HepG2 (cell line): ENCODE measurements around the gene RBM23. TPM values are rescaled to one million over a fixed set of nuclear protein-coding genes. Genes with fewer than 3 reads are reported as not detected.

ENCODE experiments used
- CBX2 ChIP-seq, 2 experiments: fragments of 200-600 bp in 1 of 2; sonication (generic); formaldehyde crosslinking in 1 of 2; IDR thresholded peaks; 2 replicates each; pipeline versions ENCODE4 v1.7.0 to v1.8.1; 2018 to 2022; ENCODE audit warnings: low read depth in 2 of 2, low read length in 1 of 2, mild to moderate bottlenecking in 1 of 2, missing genetic modification reagents in 1 of 2
- ELF3 ChIP-seq: IDR thresholded peaks from 2 replicates; pipeline ENCODE4 v1.6.1; 2016; ENCODE audit warnings: missing genetic modification reagents, missing compliant biosample characterization
- FOXC1 ChIP-seq: sonication (generic); formaldehyde crosslinking; IDR thresholded peaks from 2 replicates; pipeline ENCODE4 v1.8.0; 2022; ENCODE audit warnings: mild to moderate bottlenecking, missing genetic modification reagents, borderline replicate concordance
- KMT2A ChIP-seq: sonication (generic); formaldehyde crosslinking; IDR thresholded peaks from 2 replicates; pipeline ENCODE4 v1.4.0; 2020; ENCODE audit warnings: missing genetic modification reagents
- LCORL ChIP-seq, 2 experiments: fragments of 450-650 bp in 1 of 2; sonication (generic) in 1 of 2; formaldehyde crosslinking in 1 of 2; IDR thresholded peaks; 2 replicates each; pipeline versions ENCODE4 v1.5.0 to v1.6.1; 2017 to 2020; ENCODE audit warnings: antibody characterized with exemption in 1 of 2, missing genetic modification reagents in 1 of 2
- MBD4 ChIP-seq: IDR thresholded peaks from 2 replicates; pipeline ENCODE4 v1.6.1; 2012; ENCODE audit warnings: low read length, inconsistent platforms, borderline replicate concordance
- MIER2 ChIP-seq: IDR thresholded peaks from 2 replicates; pipeline ENCODE4 v1.6.1; 2016; ENCODE audit warnings: missing biosample characterization, missing genetic modification reagents
- PITX1 ChIP-seq: sonication (generic); formaldehyde crosslinking; IDR thresholded peaks from 2 replicates; pipeline ENCODE4 v1.5.1; 2020; ENCODE audit warnings: mild to moderate bottlenecking, missing genetic modification reagents
- POLR2AphosphoS2 ChIP-seq: IDR thresholded peaks from 2 replicates; pipeline ENCODE4 v1.6.1; 2011; ENCODE audit warnings: low read depth, low read length, improper control_type of control experiment
- SRF ChIP-seq: IDR thresholded peaks from 2 replicates; pipeline ENCODE4 v1.6.1; 2011; ENCODE audit warnings: mild to moderate bottlenecking, low read depth, low read length, moderate library complexity
- TOE1 ChIP-seq: sonication (generic); formaldehyde crosslinking; IDR thresholded peaks from 2 replicates; pipeline ENCODE4 v1.4.0; 2020; ENCODE audit warnings: mild to moderate bottlenecking, missing genetic modification reagents
- ZNF3 ChIP-seq: IDR thresholded peaks from 2 replicates; pipeline ENCODE4 v1.7.0; 2017; ENCODE audit warnings: inconsistent platforms
- ZNF556 ChIP-seq: sonication (generic); formaldehyde crosslinking; IDR thresholded peaks from 2 replicates; pipeline ENCODE4 v1.4.0; 2020; ENCODE audit warnings: mild to moderate bottlenecking, missing genetic modification reagents, borderline replicate concordance
- ZNF770 ChIP-seq: sonication (generic); formaldehyde crosslinking; IDR thresholded peaks from 2 replicates; pipeline ENCODE4 v1.5.0; 2020; ENCODE audit warnings: mild to moderate bottlenecking, missing genetic modification reagents
- ZNF792 ChIP-seq: IDR thresholded peaks from 2 replicates; pipeline ENCODE4 v1.6.1; 2016
- ZSCAN31 ChIP-seq: sonication (generic); formaldehyde crosslinking; IDR thresholded peaks from 2 replicates; pipeline ENCODE4 v1.5.0; 2020; ENCODE audit warnings: low read depth, mild to moderate bottlenecking, missing genetic modification reagents
- polyA plus RNA-seq, 8 experiments: library from polyadenylated mRNA; depleted of rRNA in 3 of 8; stranded (reverse) in 7 of 8; unstranded in 1 of 8; fragments of >200 nt; fragmentation: Illumina TruSeq in 4 of 8; extraction: Trizol in 4 of 8; gene quantifications; 2 replicates each; pipeline versions ENCODE4 v1.2.1 to v1.2.3, GENCODE V29; 2011 to 2016; ENCODE audit warnings: low read depth in 4 of 8, missing spikeins in 1 of 8, mixed read lengths in 1 of 8; ENCODE audit not compliant: insufficient read depth in 1 of 8
- total RNA-seq, 5 experiments: library from RNA; depleted of rRNA; stranded (reverse); fragments of >200 nt; fragmentation: Illumina TruSeq; extraction: Trizol; gene quantifications; 2 replicates each; pipeline ENCODE4 v1.2.3, GENCODE V29; 2016; ENCODE audit warnings: low read depth in 1 of 5
- TF ChIP-seq, protein P1 (sequence below): sonication (generic); formaldehyde crosslinking; conservative IDR thresholded peaks from 2 replicates; pipeline ENCODE4 v1.5.0; 2020; ENCODE audit warnings: missing genetic modification reagents
- TF ChIP-seq, protein P2 (sequence below): sonication (generic); formaldehyde crosslinking; IDR thresholded peaks from 2 replicates; pipeline ENCODE4 v1.5.1; 2020; ENCODE audit warnings: mild to moderate bottlenecking, moderate library complexity, missing genetic modification reagents
- TF ChIP-seq, protein P3 (sequence below): sonication (generic); formaldehyde crosslinking; IDR thresholded peaks from 2 replicates; pipeline ENCODE4 v1.5.0; 2020; ENCODE audit warnings: mild to moderate bottlenecking, missing genetic modification reagents, borderline replicate concordance

The RBM23 gene
- total and polyA plus RNA-seq, 2 of the 13 experiments (the other 11 are each of a cell fraction or from before 2014, with no cell fraction given), result 1.5 to 2.1 TPM

GRCh38 chr14:22871224-22872032 lies 47.5 kb downstream of the RBM23 start, which contains the start of gene LRP10 (continued):
- no peak for TF ChIP-seq CBX2 (IDR thresholded peaks at IDR 0.05; ENCODE audit: low read depth, low read length)
- peak; percentile 80 for TF ChIP-seq CBX2 (CRISPR knock-in tag; IDR thresholded peaks at IDR 0.05; ENCODE audit: low read depth)
- peak; percentile 93 for TF ChIP-seq PITX1
- peak; percentile 65 for TF ChIP-seq ZNF770 (CRISPR knock-in tag)
- peak; percentile 81; the same call in 1 of the 2 replicates for TF ChIP-seq TOE1
- peak; percentile 38; the same call in 1 of the 2 replicates for TF ChIP-seq LCORL (IDR thresholded peaks at IDR 0.05)
- TF ChIP-seq LCORL (CRISPR knock-in tag; IDR thresholded peaks at IDR 0.05), result peak; percentile 92
- TF ChIP-seq, protein P1, sequence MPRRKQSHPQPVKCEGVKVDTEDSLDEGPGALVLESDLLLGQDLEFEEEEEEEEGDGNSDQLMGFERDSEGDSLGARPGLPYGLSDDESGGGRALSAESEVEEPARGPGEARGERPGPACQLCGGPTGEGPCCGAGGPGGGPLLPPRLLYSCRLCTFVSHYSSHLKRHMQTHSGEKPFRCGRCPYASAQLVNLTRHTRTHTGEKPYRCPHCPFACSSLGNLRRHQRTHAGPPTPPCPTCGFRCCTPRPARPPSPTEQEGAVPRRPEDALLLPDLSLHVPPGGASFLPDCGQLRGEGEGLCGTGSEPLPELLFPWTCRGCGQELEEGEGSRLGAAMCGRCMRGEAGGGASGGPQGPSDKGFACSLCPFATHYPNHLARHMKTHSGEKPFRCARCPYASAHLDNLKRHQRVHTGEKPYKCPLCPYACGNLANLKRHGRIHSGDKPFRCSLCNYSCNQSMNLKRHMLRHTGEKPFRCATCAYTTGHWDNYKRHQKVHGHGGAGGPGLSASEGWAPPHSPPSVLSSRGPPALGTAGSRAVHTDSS, result peak; percentile 80; the same call in 1 of the 2 replicates
- no peak for TF ChIP-seq POLR2AphosphoS2
- TF ChIP-seq, protein P2, sequence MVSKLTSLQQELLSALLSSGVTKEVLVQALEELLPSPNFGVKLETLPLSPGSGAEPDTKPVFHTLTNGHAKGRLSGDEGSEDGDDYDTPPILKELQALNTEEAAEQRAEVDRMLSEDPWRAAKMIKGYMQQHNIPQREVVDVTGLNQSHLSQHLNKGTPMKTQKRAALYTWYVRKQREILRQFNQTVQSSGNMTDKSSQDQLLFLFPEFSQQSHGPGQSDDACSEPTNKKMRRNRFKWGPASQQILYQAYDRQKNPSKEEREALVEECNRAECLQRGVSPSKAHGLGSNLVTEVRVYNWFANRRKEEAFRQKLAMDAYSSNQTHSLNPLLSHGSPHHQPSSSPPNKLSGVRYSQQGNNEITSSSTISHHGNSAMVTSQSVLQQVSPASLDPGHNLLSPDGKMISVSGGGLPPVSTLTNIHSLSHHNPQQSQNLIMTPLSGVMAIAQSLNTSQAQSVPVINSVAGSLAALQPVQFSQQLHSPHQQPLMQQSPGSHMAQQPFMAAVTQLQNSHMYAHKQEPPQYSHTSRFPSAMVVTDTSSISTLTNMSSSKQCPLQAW (CRISPR knock-in tag), result peak; percentile 95
- no peak; the same call in 1 of the 2 replicates for TF ChIP-seq KMT2A (CRISPR knock-in tag)
- peak; percentile 12; the same call in 1 of the 2 replicates for TF ChIP-seq SRF
- no peak for TF ChIP-seq ZSCAN31 (CRISPR knock-in tag)
- TF ChIP-seq MIER2 (CRISPR knock-in tag), result peak; percentile 18
- no peak for TF ChIP-seq MBD4
- TF ChIP-seq ZNF556 (CRISPR knock-in tag), result peak; percentile 97
- TF ChIP-seq ELF3, result peak; percentile 94
- TF ChIP-seq FOXC1, result peak; percentile 91; the same call in 1 of the 2 replicates
- TF ChIP-seq, protein P3, sequence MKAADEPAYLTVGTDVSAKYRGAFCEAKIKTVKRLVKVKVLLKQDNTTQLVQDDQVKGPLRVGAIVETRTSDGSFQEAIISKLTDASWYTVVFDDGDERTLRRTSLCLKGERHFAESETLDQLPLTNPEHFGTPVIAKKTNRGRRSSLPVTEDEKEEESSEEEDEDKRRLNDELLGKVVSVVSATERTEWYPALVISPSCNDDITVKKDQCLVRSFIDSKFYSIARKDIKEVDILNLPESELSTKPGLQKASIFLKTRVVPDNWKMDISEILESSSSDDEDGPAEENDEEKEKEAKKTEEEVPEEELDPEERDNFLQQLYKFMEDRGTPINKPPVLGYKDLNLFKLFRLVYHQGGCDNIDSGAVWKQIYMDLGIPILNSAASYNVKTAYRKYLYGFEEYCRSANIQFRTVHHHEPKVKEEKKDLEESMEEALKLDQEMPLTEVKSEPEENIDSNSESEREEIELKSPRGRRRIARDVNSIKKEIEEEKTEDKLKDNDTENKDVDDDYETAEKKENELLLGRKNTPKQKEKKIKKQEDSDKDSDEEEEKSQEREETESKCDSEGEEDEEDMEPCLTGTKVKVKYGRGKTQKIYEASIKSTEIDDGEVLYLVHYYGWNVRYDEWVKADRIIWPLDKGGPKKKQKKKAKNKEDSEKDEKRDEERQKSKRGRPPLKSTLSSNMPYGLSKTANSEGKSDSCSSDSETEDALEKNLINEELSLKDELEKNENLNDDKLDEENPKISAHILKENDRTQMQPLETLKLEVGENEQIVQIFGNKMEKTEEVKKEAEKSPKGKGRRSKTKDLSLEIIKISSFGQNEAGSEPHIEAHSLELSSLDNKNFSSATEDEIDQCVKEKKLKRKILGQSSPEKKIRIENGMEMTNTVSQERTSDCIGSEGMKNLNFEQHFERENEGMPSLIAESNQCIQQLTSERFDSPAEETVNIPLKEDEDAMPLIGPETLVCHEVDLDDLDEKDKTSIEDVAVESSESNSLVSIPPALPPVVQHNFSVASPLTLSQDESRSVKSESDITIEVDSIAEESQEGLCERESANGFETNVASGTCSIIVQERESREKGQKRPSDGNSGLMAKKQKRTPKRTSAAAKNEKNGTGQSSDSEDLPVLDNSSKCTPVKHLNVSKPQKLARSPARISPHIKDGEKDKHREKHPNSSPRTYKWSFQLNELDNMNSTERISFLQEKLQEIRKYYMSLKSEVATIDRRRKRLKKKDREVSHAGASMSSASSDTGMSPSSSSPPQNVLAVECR, result peak; percentile 97
- TF ChIP-seq ZNF3, result no peak; the same call in none of the 2 replicates
- peak; percentile 94 for TF ChIP-seq ZNF792 (CRISPR knock-in tag)
